ENCODE results near the gene HPCA.
"Not testable (repeated sequence)": the region's sequence is repeated elsewhere in the genome, so short reads cannot be mapped to it uniquely, and the experiment has no call there.

The HPCA gene

DNA sequence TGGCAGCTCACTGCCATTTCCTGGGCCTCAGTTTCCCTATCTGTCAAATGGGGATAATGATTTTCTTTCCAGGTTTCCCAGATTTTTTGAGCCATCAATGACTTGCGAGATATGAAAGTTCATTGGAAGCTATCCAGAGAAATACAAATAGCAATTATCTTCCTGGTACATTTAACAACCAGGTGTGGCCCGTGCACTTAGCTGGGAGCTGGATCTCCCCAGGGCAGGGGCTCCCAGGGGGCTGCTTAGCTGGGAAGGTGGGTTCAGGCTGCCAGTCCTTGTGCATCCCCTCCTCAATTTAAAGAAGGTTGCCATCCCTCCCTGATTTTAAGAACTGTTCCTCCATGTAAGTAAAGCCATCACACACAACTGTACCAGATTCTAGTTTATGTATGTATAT, 18.5 kb downstream of the HPCA start:
- Histone ChIP-seq H3K4me1 (ENCODE audit: low read depth, poor library complexity, severe bottlenecking) (no peaks in the 10 kb centered on the region), H3K4me3 (IDR thresholded peaks at IDR 0.05; ENCODE audit: insufficient read depth, low read depth, low read length) (no peak overlapping the region), H3K27me3 (ENCODE audit: insufficient read depth, low read depth) (no peaks in the 10 kb centered on the region), H4K20me1 (ENCODE audit: insufficient read depth) (no peaks in the 10 kb centered on the region), H3K9ac (no peak overlapping the region), H3K79me2 (ENCODE audit: insufficient read depth, low read depth) (no peaks in the 10 kb centered on the region), H3K4me2 (no peak overlapping the region), H2AFZ (ENCODE audit: low read depth) (no peak overlapping the region), H3K27ac (no peak overlapping the region), H3K36me3 (ENCODE audit: insufficient read depth) (no peaks in the 10 kb centered on the region)
- TF ChIP-seq, protein P1, sequence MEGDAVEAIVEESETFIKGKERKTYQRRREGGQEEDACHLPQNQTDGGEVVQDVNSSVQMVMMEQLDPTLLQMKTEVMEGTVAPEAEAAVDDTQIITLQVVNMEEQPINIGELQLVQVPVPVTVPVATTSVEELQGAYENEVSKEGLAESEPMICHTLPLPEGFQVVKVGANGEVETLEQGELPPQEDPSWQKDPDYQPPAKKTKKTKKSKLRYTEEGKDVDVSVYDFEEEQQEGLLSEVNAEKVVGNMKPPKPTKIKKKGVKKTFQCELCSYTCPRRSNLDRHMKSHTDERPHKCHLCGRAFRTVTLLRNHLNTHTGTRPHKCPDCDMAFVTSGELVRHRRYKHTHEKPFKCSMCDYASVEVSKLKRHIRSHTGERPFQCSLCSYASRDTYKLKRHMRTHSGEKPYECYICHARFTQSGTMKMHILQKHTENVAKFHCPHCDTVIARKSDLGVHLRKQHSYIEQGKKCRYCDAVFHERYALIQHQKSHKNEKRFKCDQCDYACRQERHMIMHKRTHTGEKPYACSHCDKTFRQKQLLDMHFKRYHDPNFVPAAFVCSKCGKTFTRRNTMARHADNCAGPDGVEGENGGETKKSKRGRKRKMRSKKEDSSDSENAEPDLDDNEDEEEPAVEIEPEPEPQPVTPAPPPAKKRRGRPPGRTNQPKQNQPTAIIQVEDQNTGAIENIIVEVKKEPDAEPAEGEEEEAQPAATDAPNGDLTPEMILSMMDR (conservative IDR thresholded peaks at IDR 0.05; ENCODE audit: low read depth, low read length) = no peak

DNA sequence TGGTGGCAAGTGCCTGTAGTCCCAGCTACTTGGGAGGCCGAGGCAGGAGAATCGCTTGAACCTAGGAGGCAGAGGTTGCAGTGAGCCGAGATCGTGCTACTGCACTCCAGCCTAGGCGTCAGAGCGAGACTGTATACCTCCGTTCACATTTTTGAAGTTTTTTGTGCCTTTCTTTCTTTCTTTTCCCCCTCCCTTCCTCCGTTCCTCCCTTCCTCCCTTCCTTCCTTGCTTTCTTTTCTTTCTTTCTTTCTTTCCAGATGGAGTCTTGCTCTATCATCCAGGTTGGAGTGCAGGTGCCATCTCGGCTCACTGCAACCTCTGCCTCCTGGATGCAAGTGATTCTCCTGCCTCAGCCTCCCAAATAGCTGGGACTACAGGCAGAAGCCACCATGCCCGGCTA, 19.3 kb downstream of the HPCA start:
- not testable (repeated sequence) for H3K79me2 ChIP-seq (ENCODE audit: insufficient read depth, low read depth); H3K4me3 ChIP-seq (IDR thresholded peaks at IDR 0.05; ENCODE audit: insufficient read depth, low read depth, low read length); H3K27ac ChIP-seq; H3K27me3 ChIP-seq (ENCODE audit: insufficient read depth, low read depth); H3K4me1 ChIP-seq (ENCODE audit: low read depth, poor library complexity, severe bottlenecking); H3K36me3 ChIP-seq (ENCODE audit: insufficient read depth); H4K20me1 ChIP-seq (ENCODE audit: insufficient read depth); H2AFZ ChIP-seq (ENCODE audit: low read depth); H3K4me2 ChIP-seq; H3K9ac ChIP-seq

DNA sequence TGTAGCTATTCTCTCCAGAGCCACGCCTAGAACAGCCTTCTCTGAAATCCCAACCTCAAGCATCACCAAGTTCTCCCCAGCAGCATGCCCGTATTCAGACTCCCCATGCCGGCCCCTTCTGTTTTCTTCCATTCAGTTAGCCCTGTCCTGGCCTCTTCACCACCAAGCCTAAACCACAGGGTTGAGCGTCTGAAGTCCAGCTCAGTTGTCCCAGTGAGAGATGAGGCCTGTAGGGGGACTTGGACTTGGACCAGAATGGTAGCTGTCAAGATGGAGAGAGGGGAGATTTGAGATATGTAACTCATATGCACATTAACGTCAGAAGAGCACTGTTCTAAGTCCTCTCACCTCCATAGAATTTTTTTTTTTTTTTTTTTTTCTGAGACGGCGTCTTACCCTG, 20.4 kb downstream of the HPCA start:
- Histone ChIP-seq H3K79me2 (ENCODE audit: insufficient read depth, low read depth) (no peaks in the 10 kb centered on the region), H3K27ac (no peak overlapping the region), H3K4me2 (no peak overlapping the region), H3K4me1 (ENCODE audit: low read depth, poor library complexity, severe bottlenecking) (no peaks in the 10 kb centered on the region), H3K9ac (no peak overlapping the region), H2AFZ (ENCODE audit: low read depth) (no peak overlapping the region), H3K27me3 (ENCODE audit: insufficient read depth, low read depth) (no peaks in the 10 kb centered on the region), H3K4me3 (IDR thresholded peaks at IDR 0.05; ENCODE audit: insufficient read depth, low read depth, low read length) (no peak overlapping the region), H3K36me3 (ENCODE audit: insufficient read depth) (no peaks in the 10 kb centered on the region), H4K20me1 (ENCODE audit: insufficient read depth) (no peaks in the 10 kb centered on the region)
- TF ChIP-seq, protein P1 (conservative IDR thresholded peaks at IDR 0.05; ENCODE audit: low read depth, low read length) = no peak

DNA sequence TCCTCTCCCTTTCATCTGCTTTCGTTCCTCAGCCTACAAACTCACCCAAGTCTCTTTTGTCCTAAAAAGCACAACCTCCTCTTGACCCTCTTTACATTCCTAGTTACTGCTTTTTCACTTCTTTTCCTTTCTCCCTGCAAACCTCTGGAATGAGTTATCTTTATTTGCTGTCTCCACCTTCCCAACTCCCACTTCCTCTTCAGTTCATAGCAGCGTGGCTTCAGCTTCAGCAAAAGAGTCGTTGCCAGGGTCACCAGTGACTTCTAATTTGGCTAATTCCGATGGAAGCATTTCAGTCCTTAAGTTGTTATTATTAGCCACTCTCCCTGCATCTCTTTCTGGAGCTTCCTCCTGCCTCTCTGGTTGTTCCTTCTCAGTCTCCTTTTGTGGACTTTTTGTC, 21.1 kb downstream of the HPCA start:
- no peaks in the 10 kb centered on the region for H3K4me1 ChIP-seq (ENCODE audit: low read depth, poor library complexity, severe bottlenecking)
- H4K20me1 ChIP-seq (ENCODE audit: insufficient read depth) = no peaks in the 10 kb centered on the region
- H3K27me3 ChIP-seq (ENCODE audit: insufficient read depth, low read depth) = no peaks in the 10 kb centered on the region
- no peaks in the 10 kb centered on the region for H3K36me3 ChIP-seq (ENCODE audit: insufficient read depth)
- TF ChIP-seq, protein P1 (conservative IDR thresholded peaks at IDR 0.05; ENCODE audit: low read depth, low read length) = no peak
- no peak overlapping the region for H2AFZ ChIP-seq (ENCODE audit: low read depth)
- no peaks in the 10 kb centered on the region for H3K79me2 ChIP-seq (ENCODE audit: insufficient read depth, low read depth)
- no peak overlapping the region for H3K9ac ChIP-seq
- H3K27ac ChIP-seq = no peak overlapping the region
- no peak overlapping the region for H3K4me3 ChIP-seq (IDR thresholded peaks at IDR 0.05; ENCODE audit: insufficient read depth, low read depth, low read length)
- no peak overlapping the region for H3K4me2 ChIP-seq

DNA sequence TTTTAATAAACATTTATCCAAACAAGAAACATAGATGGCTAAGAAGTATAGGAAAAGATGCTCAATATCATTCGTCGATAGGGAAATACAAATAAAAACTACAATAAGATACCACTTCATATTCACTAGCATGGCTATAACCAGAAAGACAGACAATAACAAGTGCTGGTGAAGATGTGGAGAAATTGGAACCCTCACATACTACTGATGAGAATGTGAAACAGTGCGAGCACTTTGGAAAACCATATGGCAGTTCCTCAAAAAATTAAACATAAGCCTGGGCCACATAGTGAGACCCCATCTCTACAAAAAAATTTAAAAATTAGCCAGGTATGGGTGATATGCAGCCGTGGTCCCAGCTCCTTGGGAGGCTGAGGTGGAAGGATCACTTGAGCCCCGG, 24.0 kb downstream of the HPCA start:
- no peak overlapping the region for H2AFZ ChIP-seq (ENCODE audit: low read depth)
- H3K4me3 ChIP-seq (IDR thresholded peaks at IDR 0.05; ENCODE audit: insufficient read depth, low read depth, low read length) = no peak overlapping the region
- TF ChIP-seq, protein P1 (conservative IDR thresholded peaks at IDR 0.05; ENCODE audit: low read depth, low read length) = no peak
- H3K4me1 ChIP-seq (ENCODE audit: low read depth, poor library complexity, severe bottlenecking) = no peaks in the 10 kb centered on the region
- H3K9ac ChIP-seq = no peak overlapping the region
- H4K20me1 ChIP-seq (ENCODE audit: insufficient read depth) = no peaks in the 10 kb centered on the region
- no peaks in the 10 kb centered on the region for H3K36me3 ChIP-seq (ENCODE audit: insufficient read depth)
- H3K27ac ChIP-seq = no peak overlapping the region
- H3K27me3 ChIP-seq (ENCODE audit: insufficient read depth, low read depth) = no peaks in the 10 kb centered on the region
- no peak overlapping the region for H3K4me2 ChIP-seq
- H3K79me2 ChIP-seq (ENCODE audit: insufficient read depth, low read depth) = no peaks in the 10 kb centered on the region
